Epidermal melanocyte (primary cell): ENCODE measurements around the gene TEDC1.

Experiments
- DNase-seq: peaks from one replicate; pipeline ENCODE4 v3.0.0; 2011; ENCODE audit warnings: low spot score; ENCODE audit not compliant: insufficient read length

The TEDC1 gene

DNA sequence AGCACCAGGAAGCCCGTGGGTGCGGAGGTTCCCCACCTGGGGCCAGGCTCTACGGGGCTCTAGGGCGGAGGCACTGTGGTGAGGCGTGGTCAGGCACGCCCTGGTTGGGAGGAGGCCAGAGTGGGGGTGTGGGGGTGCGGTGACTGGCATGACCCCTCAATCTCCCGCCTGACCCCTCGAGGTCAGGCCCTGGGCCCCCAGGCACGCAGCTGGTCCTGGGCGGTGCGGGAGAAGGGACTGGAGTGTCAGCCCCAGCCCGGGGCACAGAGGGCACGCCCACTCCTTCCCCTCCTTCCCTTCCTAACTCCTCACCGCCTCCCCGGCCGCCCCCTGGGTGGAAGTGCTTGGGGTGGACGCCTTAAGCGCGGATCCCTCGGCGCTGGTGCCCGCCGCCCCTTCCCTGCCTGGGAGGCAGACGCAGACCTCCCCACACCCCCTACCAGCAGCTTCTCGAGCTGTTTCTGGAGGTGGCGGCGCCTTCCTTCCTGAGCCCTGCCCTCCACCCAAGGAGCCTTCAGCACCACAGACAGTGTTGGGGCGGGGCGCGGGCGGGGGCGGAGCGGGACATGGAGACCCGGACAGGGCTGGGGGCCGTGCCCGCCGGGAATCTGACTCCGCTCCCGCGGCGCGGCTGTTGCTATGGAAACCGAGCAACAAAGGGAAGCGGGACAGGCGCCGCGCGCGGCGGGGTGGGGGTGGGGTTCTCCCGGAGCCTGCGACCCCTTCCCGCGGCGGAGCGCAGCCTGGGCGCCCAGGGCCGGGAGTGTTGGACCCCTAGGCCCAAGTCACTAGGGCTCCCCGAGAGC, 17.2 kb upstream of the TEDC1 start:
- DNase-seq: peak; percentile 88

DNA sequence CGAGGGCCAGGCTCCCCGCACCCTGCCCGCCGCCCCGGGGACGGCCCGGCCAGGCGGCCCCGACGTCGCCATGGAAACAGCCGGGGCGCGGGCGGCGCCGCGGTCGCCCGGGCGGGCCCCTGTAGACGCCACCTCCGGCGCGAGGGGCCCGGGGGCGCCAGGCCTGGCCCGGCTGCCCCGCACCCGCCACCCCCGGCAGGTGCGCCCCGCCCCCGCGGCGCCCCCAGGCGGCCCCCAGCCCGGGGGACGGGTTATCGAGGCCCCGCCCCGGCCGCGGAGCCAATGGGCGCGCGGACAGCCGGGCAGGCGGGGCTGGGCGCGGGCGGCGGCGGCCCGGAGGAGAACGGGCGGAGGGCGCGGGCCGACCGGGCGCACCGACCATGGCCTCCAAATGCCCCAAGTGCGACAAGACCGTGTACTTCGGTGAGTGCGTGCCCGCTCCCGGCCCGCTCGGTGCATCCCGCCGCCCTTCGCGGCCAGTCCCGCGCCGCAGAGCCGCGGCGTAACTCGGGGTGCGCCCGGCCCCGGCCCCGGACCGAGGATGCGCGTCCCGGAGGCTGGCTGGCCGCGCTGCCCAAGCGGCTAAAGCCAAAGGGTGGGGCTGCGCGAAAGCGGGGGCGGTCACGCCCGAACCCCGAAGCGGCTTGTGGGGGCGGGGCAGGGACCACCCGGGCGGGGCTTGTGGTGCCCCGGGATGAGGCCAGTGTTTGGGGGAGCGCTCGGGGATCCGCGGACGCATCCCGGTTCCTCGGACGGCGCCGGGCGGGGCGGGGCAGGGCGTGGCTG, 16.4 kb upstream of the TEDC1 start, which contains the start of gene CRIP2:
Gene CRIP2 (plus strand): TSS at position 339 of the 786 bp plus-strand sequence. CDS start 42 bp downstream, at position 381.
- DNase-seq: peak; percentile 92

DNA sequence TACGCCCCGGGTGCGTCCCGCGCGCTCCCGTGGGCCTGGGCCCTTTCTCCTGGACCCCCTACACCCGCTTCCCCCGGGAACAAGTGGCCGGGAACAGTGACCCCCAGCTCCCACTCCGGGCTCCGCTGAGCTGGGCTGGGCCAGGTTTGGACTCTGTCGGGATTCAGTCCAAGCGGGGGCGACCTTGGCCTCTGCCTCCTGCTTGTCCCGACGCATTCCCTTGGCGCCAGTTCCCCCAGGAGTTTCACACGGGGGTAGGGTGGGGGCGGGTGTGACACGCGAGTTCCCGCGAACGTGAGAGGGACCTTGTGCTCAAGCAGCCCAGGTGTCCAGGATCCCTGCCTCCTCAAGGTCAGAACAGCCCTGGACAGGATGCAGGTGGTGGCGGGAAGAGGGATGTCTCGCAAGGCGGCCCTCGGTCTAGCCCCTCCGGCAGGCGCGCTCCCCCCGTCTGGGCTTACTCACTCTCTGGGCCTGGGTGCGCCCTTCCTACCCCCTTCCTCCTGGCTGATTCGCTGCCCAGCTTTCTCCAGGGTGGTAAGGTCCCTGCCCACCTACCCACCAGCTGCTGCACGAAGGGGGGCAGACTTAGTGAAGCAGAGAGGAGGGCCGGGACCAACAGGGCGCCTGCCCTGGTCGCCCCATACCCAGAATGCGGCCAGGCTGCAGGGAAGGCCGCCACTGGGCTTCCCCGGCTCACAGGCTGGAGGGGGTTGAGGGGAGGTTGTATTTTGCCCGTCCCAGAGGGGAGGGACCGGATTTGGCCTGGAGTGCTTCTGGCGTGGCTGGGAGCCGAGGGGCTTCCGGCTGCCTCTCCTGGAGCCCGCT, 15.6 kb upstream of the TEDC1 start:
- DNase-seq: peak; percentile 84

DNA sequence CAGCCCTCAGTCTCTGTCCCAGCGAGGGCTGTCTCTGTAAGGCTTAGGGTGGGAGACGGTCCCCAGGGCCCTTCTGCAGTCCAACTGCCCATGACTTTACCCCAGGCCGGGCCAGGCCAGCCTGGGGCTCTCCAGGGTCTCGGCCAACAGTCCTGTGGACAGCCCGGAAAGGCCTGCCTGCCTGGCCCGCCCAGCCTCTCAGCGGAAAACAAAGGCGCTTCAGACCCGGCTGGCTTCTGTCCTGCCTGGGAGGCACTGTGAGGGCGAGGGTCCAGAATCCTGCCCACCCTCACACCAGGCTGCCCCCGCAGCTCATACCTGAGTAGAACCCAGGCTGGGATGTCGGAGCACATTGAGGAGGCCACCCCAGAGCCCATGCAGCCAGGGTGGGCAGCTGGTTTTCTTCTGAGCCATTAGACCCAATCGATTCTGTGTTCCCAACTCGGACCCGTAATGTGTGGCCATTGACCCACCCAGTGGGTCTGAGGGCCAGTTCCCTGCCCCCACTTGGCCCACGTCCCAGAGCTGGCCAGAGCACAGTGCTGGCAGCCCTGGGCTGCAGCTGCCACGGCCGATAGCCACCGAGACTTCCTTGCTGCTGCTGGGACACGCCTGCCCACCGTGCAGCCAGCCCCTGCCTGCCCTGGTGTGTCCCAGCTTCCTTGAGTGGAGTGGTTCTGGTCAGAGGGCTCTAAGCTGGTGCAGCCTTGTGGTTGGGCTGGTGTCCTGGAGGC, 14.8 kb upstream of the TEDC1 start:
- peak; percentile 89 for DNase-seq

DNA sequence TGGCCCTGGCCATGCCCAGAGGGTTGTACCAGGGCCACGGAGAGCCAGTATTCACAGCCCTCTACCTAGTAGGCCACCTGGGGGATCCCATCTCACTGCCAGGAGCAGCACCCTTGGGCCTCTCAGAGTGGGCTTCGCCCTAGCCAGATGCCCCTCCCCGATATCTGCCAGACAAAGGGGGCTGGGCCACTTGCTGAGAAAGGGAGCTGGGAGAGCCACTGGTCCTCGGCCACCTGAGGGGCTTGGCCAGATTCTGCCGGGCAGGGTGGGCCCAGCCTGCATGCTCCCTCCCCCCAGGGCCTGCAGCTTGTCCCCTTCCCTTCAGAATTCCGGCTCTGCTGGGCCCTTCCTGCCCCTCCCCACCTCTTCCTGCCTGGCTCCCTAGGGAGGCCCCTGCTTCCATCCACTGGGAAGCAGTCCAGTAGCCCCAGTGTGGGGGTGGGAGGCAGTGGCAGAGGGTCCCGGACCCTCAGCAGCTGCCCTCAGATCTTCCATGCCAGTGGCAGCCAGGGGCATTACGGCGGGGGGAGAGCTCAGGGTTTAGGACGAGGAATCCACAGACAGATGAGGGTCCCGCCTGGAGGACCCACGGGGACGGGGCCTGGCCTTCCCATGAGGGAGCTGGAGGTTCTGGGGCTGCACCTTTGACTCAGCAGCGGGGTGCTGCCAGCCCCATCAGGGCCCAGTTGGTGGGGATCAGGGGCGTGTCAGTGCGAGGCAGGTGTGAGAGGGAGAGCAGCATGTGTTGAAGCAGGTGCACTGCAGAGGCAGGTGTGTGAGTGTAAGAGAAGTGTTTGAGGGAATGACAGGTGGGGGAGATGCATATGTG, 14.0 kb upstream of the TEDC1 start:
- DNase-seq: no peak

DNA sequence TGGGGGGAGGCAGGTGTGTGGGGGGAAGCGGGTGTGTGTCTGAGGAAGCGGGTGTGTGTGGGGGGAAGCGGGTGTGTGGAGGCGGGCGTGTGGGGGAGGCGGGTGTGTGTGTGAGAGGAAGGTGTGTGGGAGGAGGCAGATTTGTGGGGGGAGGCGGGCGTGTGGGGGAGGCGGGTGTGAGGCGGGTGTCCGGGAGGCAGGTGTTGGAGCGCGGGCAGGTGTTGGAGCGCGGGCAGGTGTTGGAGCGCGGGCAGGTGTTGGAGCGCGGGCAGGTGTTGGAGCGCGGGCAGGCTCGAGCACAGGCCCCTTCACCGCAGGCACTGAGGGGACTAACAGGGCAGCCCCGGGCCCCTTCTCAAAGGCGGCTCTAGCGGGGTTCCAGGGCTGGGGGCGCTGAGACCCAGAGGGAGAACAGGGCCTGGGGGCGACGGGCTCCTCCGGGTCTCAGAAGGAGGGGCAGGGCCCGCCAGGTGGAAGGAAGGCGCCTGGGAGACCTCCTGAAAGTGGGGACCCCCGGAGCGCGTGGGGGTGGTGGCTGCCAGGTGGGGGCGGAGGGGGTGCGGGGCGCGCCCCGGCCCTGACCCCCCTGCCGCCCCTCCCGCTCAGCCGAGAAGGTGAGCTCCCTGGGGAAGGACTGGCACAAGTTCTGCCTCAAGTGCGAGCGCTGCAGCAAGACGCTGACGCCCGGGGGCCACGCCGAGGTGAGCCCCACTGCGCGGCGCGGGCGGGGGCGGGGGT, 13.2 kb upstream of the TEDC1 start:
- no peak for DNase-seq

DNA sequence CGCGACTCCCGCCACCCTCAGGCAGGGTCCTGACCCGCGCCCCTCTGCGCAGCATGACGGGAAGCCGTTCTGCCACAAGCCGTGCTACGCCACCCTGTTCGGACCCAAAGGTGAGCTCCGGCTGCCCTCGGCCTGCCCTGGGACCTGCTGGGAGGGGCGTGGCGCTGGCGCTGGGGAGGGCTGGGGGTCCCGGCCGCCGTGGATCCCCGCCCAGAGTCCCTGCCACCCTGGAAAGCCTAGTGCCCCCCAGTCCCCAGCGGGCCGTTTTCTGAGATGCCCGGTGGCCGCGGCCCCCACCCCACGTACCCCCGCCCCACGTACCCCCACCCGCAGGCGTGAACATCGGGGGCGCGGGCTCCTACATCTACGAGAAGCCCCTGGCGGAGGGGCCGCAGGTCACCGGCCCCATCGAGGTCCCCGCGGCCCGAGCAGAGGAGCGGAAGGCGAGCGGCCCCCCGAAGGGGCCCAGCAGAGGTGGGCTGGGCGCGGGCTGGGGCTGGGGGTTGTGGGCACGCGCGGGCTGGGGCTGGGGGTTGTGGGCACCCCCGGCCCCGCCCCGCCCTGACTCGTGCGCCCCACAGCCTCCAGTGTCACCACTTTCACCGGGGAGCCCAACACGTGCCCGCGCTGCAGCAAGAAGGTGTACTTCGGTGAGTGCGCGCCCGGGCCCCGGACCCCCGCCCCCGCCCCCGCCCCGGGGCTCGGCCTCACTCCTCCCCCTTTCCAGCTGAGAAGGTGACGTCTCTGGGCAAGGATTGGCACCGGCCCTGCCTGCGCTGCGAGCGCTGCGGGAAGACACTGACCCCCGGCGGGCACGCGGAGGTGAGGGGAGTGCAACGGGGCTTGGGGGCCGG, 12.4 kb upstream of the TEDC1 start:
- no peak for DNase-seq

DNA sequence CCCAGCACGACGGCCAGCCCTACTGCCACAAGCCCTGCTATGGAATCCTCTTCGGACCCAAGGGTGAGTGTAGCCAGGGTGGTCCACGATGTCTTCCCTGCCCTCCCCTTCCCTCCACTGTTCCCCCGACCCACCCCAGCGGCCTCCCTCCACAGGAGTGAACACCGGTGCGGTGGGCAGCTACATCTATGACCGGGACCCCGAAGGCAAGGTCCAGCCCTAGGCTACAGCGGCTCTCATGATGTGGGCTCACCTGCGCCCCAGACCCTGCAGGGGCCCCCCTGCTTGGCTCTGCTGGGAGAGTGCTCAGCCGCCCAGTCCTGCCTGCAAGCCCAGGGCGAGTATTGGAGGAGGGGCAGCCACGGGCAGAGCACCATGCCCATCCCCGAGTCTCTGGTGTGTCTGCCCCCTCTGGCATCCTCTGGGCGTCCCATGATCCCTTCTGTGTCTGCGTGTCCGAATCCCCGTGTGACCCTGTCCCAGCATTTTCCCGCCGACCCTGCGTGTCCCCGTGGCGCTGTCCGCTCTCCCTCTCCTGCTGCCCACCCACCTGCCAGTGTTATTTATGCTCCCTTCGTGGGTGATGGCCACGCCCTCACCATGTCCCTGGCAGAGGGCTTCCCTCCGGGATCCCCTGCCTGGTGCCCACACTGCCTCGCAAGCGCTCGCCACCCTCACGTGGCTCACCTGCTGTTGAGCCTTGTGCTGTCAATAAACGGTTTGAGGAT, 11.5 kb upstream of the TEDC1 start:
- no peak for DNase-seq

DNA sequence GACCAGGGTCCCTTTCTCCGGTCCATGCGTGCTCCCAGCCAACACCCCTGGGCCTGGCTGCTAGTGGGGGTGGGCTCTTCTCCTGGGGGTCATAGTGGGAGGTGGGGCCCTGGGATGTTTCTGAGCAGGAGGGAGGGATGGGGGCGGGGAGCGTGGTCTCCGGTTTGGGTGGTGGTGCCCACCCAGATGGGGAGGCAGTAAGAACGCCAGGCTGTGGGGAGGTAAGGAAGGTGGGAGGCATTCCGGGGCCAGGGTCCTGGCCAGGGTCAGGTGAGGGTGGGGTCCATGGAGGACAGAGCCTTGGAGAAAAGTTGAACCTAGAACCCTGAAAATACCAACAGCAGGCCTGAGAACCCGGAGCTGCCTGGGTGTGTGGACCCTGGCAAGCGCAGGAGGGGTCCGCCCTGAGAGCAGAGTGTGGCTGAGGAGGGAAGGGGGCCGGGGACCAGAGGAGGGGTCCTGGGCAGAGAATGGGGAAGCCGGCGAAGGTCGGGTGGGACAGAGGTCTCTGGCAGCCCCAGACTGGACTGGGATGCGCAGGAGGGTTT, 10.8 kb upstream of the TEDC1 start:
- no peak for DNase-seq

DNA sequence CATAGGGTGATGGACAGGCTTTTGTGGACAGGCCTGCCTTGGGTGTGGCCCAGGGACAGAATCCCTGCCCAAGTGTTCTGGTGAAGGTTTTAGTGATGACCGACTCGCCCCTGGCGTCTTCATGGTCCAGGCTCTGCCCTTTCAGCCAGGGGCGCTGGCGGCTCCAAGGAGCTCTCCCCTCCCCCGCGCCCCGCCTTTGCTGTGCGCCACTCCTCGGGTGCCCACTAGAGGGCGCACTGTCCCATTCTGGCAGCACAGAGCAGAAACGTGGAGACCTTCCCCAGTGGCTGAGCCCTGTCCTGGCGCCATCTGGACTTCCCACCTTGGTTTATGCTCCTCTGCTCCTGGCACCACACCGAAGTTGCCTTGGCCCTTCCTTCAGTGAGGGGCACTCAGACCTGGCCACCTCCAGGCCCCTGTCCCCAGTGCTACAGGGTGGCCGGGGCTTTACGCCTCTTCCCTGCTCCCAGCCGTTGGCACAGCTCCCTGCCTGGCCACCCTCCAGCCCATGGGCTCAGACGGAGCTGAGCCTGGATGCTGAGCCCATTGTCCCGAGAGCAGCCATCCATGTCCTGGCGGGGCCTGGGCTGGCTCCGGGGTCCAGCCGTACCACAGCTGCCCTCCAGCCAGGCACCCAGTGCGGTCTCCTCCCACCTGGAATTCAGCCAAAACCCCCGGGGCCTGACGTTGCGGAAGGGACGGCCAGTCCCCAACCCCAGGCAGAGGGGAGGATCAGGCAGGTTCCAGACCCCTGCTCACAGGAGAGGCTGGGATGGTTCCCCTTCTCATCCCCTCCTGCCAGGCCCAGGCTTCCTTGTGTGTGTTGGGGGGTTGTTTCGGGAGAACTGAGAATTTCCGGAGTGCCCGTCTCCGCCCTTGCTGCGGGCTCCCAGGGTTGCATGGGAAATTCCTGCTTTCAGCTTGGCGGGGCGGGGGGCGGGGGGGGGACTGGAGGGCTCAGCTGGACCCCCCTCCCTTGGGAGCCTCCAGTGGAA, 9.9 kb upstream of the TEDC1 start:
- peak; percentile 98 for DNase-seq

DNA sequence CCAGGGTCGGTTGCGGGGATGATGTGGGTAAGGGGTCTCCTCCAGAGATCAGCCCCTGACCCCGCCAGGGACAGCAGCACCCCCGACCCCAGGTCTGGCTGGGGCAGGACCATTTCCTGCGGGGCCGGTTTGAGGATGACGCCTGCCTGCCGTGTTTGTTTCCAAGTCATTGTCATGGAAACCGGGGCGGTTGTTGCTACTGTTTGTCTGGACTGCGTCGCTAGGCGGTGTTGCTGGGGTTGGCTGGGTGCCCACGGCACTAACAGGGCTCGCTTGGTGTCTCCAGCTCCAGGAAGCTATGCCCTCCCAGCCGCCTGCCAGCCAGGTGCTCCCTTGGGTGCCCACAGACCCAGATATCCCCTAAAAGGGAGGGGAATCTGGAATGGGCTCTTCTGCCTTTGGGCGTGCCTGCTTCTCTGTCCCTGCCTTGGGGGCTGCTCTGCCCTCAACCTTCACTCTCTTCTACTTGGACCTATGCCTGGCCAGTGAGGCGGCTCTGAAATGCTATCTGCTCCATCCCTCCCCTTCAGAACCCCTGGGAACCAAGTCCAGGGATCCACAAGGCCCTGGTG, 9.1 kb upstream of the TEDC1 start:
- peak; percentile 99 for DNase-seq

DNA sequence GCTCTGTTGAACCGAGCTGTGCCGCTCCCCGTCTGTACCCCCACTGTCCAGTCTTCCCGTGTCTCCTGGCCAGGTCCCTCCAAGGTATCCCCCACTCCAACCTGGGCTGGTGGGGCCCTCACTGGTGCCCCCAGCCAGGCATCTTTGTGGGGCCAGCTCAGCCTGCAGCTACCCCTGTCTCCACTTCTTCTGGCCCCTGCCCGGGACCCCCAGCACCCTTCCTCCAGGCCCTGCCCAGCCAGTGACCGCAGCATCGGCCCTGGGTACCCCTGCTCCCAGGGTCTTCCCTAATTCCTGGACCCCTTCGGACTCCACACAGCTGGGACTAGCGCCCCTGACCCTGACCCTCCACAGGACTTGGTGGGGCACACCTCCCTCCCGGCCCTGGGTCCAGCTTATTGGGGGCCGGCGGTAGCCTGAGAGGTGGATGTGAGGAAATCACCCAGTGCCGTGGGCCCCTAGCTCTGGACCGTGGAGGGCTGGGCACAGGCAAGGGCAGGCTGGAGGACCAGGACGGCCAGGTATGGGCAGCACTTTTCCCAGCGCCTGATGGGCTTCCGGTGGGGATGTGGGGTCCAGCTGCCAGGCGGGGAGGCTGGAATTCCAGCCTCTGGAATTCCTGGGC, 8.4 kb upstream of the TEDC1 start:
- no peak for DNase-seq

DNA sequence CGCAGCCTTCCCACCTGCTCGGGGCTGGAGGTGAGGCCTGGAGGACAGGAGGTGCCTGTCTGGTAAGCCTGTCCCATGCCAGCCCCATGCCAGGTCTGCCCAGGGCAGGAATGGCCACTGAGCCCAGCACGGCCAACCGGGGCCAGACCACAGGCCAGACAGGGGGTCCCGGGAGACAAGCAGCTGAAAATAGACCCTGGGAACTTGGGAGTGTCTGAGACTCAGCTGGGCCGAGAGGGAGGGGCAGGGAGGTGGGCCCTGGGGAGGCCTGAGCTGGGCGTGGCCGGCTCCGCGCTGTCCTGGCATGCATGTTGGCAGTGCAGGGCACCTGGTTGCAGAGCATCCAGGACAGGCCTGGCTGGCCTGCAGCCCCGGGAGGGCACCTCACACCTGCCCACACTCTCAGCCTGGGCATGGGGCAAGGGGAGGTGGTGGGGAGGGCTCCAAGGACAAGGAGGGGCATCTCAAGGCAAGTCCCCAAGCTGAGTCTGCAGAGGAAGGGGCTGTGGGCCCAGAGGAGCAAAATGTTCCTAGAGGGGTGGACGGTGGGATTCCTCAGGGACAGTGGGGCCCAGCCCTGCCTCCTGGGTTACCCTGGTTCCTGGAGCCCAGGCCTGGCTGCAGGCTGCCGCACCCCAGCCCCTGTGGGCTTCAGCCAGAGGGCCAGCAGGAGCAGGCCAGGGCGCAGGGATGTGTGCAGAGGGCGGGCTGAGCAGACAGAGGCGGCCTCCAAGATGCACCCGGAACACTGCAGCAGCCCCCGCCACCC, 7.6 kb upstream of the TEDC1 start:
- DNase-seq: no peak

DNA sequence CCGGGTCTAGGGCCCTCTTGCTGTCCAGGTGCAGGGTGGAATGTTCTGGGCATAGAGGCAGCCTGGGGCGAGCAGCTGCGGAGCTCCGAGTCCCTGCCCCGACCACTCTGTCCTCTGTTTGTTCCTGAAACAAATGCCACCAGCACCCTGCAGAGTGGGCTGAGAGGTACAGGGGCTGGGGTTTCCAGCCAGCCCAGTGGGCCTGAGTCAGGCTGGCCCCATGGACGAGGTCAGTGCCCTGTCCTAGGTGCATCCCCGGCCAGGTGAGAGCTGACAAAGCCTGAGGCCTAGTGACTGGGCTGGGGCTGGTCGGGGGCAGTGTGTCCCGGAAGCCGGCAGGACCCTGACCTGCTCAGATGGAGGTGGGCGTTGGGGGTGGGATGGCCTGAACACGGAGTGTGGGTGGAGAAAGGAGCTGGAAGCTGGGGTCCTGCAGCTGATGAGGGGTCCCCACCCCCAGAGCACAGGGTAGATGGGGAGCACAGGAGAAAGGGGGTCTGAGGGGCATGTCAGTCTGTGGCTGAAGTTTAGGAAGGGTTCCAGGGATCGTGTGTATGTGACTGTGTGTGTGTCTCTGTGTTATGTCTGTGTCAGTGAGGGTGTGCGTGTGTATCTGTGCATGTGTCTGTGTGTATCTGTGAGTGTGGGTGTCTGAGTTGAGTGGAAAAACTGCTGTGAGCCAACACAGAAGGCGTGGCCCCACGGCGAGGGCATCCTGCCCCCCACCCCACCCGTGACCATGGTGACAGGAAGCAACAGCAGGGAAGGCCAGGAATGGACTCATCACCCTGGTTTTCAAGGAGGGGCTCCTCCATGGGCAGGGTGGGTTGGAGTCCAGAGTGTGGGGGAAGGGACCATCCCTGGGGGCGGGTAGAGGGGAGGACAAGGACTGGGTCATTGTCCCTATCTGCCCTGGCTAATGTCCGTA, 6.7 kb upstream of the TEDC1 start:
- no peak for DNase-seq
